HepG2 (cell line): Measurements from ENCODE around the gene TCFL5. TPM values are rescaled to one million over a fixed set of nuclear protein-coding genes. Genes with fewer than 3 reads are reported as not detected.

ENCODE experiments used
- CCDC6 ChIP-seq: sonication (generic); formaldehyde crosslinking; IDR thresholded peaks from 2 replicates; pipeline ENCODE4 v1.8.1; 2022; ENCODE audit warnings: mild to moderate bottlenecking, missing genetic modification reagents, moderate library complexity
- CEBPG ChIP-seq: IDR thresholded peaks from 2 replicates; pipeline ENCODE4 v1.6.1; 2016
- CHD4 ChIP-seq: fragments of 200-600 bp; sonication (generic); IDR thresholded peaks from 2 replicates; pipeline ENCODE4 v1.7.0; 2017; ENCODE audit warnings: mild to moderate bottlenecking, low read length, borderline replicate concordance
- HNF4G ChIP-seq, 2 experiments: sonication (generic) in 1 of 2; formaldehyde crosslinking in 1 of 2; IDR thresholded peaks; 2 replicates each; pipeline versions ENCODE4 v1.4.0 to v1.6.1; 2011 to 2020; ENCODE audit warnings: borderline replicate concordance in 2 of 2, low read depth in 2 of 2, mild to moderate bottlenecking in 2 of 2, low read length in 1 of 2, missing genetic modification reagents in 1 of 2, moderate library complexity in 1 of 2
- ISL2 ChIP-seq: sonication (generic); formaldehyde crosslinking; IDR thresholded peaks from 2 replicates; pipeline ENCODE4 v1.5.0; 2020; ENCODE audit warnings: missing genetic modification reagents
- MXI1 ChIP-seq: IDR thresholded peaks from 3 replicates; pipeline ENCODE4 v1.6.1; 2012; ENCODE audit warnings: low read depth, low read length, inconsistent platforms, borderline replicate concordance
- NFYB ChIP-seq: sonication (generic); formaldehyde crosslinking; IDR thresholded peaks from 2 replicates; pipeline ENCODE4 v1.4.0; 2020; ENCODE audit warnings: missing genetic modification reagents
- PRMT3 ChIP-seq: sonication (generic); formaldehyde crosslinking; IDR thresholded peaks from 2 replicates; pipeline ENCODE4 v1.8.1; 2022; ENCODE audit warnings: low read depth, mild to moderate bottlenecking, moderate library complexity, missing genetic modification reagents, borderline replicate concordance
- RFX1 ChIP-seq: fragments of 450-650 bp; IDR thresholded peaks from 2 replicates; pipeline ENCODE4 v1.6.1; 2017
- SNAPC2 ChIP-seq: sonication (generic); formaldehyde crosslinking; IDR thresholded peaks from 2 replicates; pipeline ENCODE4 v1.8.1; 2022; ENCODE audit warnings: mild to moderate bottlenecking, missing genetic modification reagents
- SNAPC4 ChIP-seq: sonication (generic); formaldehyde crosslinking; IDR thresholded peaks from 2 replicates; pipeline ENCODE4 v1.4.0; 2020; ENCODE audit warnings: mild to moderate bottlenecking, missing genetic modification reagents
- SOX13 ChIP-seq, 3 experiments: fragments of 450-650 bp in 1 of 3; sonication (generic) in 1 of 3; formaldehyde crosslinking in 1 of 3; IDR thresholded peaks in 2 of 3; conservative IDR thresholded peaks in 1 of 3; 2 replicates each; pipeline versions ENCODE4 v1.5.0 to v1.6.1; 2016 to 2020; ENCODE audit warnings: antibody characterized with exemption in 1 of 3, mild to moderate bottlenecking in 1 of 3, missing compliant biosample characterization in 1 of 3, missing genetic modification reagents in 1 of 3, moderate library complexity in 1 of 3
- TBX2 ChIP-seq: sonication (generic); formaldehyde crosslinking; IDR thresholded peaks from 2 replicates; pipeline ENCODE4 v1.5.0; 2020; ENCODE audit warnings: missing genetic modification reagents, mild to moderate bottlenecking, borderline replicate concordance
- TCF7 ChIP-seq: sonication (generic); IDR thresholded peaks from 2 replicates; pipeline ENCODE4 v1.6.1; 2016; ENCODE audit warnings: antibody characterized with exemption, low read depth
- TEAD2 ChIP-seq: sonication (generic); formaldehyde crosslinking; IDR thresholded peaks from 2 replicates; pipeline ENCODE4 v1.9.0; 2021; ENCODE audit warnings: missing genetic modification reagents
- TRAFD1 ChIP-seq: sonication (generic); formaldehyde crosslinking; IDR thresholded peaks from 2 replicates; pipeline ENCODE4 v1.5.1; 2020; ENCODE audit warnings: missing genetic modification reagents, mild to moderate bottlenecking, borderline replicate concordance
- YEATS4 ChIP-seq: sonication (generic); formaldehyde crosslinking; IDR thresholded peaks from 2 replicates; pipeline ENCODE4 v1.4.0; 2020; ENCODE audit warnings: missing genetic modification reagents, borderline replicate concordance
- ZNF256 ChIP-seq: sonication (generic); formaldehyde crosslinking; conservative IDR thresholded peaks from 2 replicates; pipeline ENCODE4 v1.4.0; 2020; ENCODE audit warnings: missing genetic modification reagents
- ZNF597 ChIP-seq: sonication (generic); formaldehyde crosslinking; IDR thresholded peaks from 2 replicates; pipeline ENCODE4 v1.5.0; 2020; ENCODE audit warnings: missing genetic modification reagents
- ZNF615 ChIP-seq: sonication (generic); formaldehyde crosslinking; IDR thresholded peaks from 2 replicates; pipeline ENCODE4 v1.5.0; 2020; ENCODE audit warnings: mild to moderate bottlenecking, missing genetic modification reagents, borderline replicate concordance
- polyA plus RNA-seq, 8 experiments: library from polyadenylated mRNA; depleted of rRNA in 3 of 8; stranded (reverse) in 7 of 8; unstranded in 1 of 8; fragments of >200 nt; fragmentation: Illumina TruSeq in 4 of 8; extraction: Trizol in 4 of 8; gene quantifications; 2 replicates each; pipeline versions ENCODE4 v1.2.1 to v1.2.3, GENCODE V29; 2011 to 2016; ENCODE audit warnings: low read depth in 4 of 8, missing spikeins in 1 of 8, mixed read lengths in 1 of 8; ENCODE audit not compliant: insufficient read depth in 1 of 8
- total RNA-seq, 5 experiments: library from RNA; depleted of rRNA; stranded (reverse); fragments of >200 nt; fragmentation: Illumina TruSeq; extraction: Trizol; gene quantifications; 2 replicates each; pipeline ENCODE4 v1.2.3, GENCODE V29; 2016; ENCODE audit warnings: low read depth in 1 of 5

TCFL5 gene
- total and polyA plus RNA-seq, 2 of the 13 experiments (the other 11 are each of a cell fraction or from before 2014, with no cell fraction given): 14.8 to 20.0 TPM

GRCh38 chr20:62824476-62825332 is 36.9 kb downstream of the TCFL5 start (continued):
- TF ChIP-seq SNAPC4 (CRISPR knock-in tag) (no peak), RFX1 (no peak), PRMT3 (CRISPR knock-in tag) (no peak), SNAPC2 (no peak), CEBPG (CRISPR knock-in tag) (no peak), TBX2 (peak; percentile 69; the same call in 1 of the 2 replicates), ZNF615 (CRISPR knock-in tag) (no peak), TRAFD1 (CRISPR knock-in tag) (peak; percentile 95; the same call in 1 of the 2 replicates), ISL2 (no peak), NFYB (CRISPR knock-in tag) (no peak), CCDC6 (CRISPR knock-in tag) (no peak), TEAD2 (CRISPR knock-in tag) (no peak), SOX13 (IDR thresholded peaks at IDR 0.05) (no peak), SOX13 (CRISPR knock-in tag; conservative IDR thresholded peaks at IDR 0.05 in 1 of 2, IDR thresholded peaks at IDR 0.05 in 1 of 2) (no peak; a peak in 1 of 4 replicates), MXI1 (no peak), ZNF597 (CRISPR knock-in tag) (no peak), HNF4G (IDR thresholded peaks at IDR 0.05; ENCODE audit: borderline replicate concordance, low read depth, low read length) (peak; percentile 33; the same call in 1 of the 2 replicates), HNF4G (CRISPR knock-in tag; IDR thresholded peaks at IDR 0.05; ENCODE audit: borderline replicate concordance, low read depth) (0 out of 2 replicates have a peak, but pooled peaks have one; percentile 30), ZNF256 (no peak), YEATS4 (CRISPR knock-in tag) (0 out of 2 replicates have a peak, but pooled peaks have one; percentile 57), CHD4 (no peak; the same call in 1 of the 2 replicates), TCF7 (0 out of 2 replicates have a peak, but pooled peaks have one; percentile 16)
